HepG2 (cell line): ENCODE data around the gene ADIPOR1. TPM values are rescaled to one million over a fixed set of nuclear protein-coding genes. Genes with fewer than 3 reads are reported as not detected.

Experiments
- ATAC-seq: fragments of 200-7000 bp; cut with Tn5 transposase; 3 replicates; pipeline ENCODE4 v1.9.1; 2020; ENCODE audit warnings: mild to moderate bottlenecking, moderate library complexity
- BruUV-seq: library from RNA; stranded (reverse); fragments of 400-500 nt; replicated peaks from 2 replicates; lab custom pipeline; 2021; lab: Mats Ljungman, UMichigan
- CTCF ChIA-PET: fragments of 300-600 bp; formaldehyde crosslinking; extraction: SDS; loops from one replicate; lab custom pipeline; 2021; ENCODE audit warnings: low total read pairs, inconsistent platforms, low intra/inter-chr PET ratio; lab: Yijun Ruan, JAX
- POLR2A ChIA-PET: fragments of 350-600 bp; sonication (Branson Sonifier 250); formaldehyde crosslinking; loops from one replicate; lab custom pipeline; 2020; ENCODE audit warnings: antibody characterized with exemption, inconsistent platforms; lab: Yijun Ruan, JAX
- DNase-seq: peaks from one replicate; pipeline ENCODE4 v3.0.0-alpha.2; 2015; ENCODE audit warnings: low spot score
- FAIRE-seq: peaks from 3 replicates; lab custom pipeline; 2011; peaks lifted over from hg19 to GRCh38; lab: Jason Lieb, UNC
- H2AFZ ChIP-seq: one replicate; pipeline ENCODE4 v1.6.1; 2011; ENCODE audit warnings: low read length, inconsistent platforms
- H3K27ac ChIP-seq: fragments of 300-600 bp; 3 replicates; pipeline ENCODE4 v1.8.0; 2011; ENCODE audit warnings: mixed run types, mild to moderate bottlenecking, mixed read lengths, low read length, inconsistent platforms; ENCODE audit not compliant: insufficient read depth; ENCODE audit errors: extremely low read length
- H3K27me3 ChIP-seq, 2 experiments: fragments of 200-600 bp in 1 of 2; 2 replicates in 1 of 2; 3 replicates in 1 of 2; pipeline versions ENCODE4 v1.6.0 to v1.8.0; 2011; ENCODE audit warnings: low read length in 2 of 2, mild to moderate bottlenecking in 2 of 2, moderate library complexity in 2 of 2, inconsistent platforms in 1 of 2; ENCODE audit not compliant: insufficient read depth in 2 of 2, control insufficient read depth in 1 of 2
- H3K36me3 ChIP-seq, 2 experiments: fragments of 200-600 bp in 1 of 2; replicated peaks in 1 of 2; 2 replicates in 1 of 2; 3 replicates in 1 of 2; pipeline versions ENCODE4 v1.5.1 to v1.8.0; 2011; ENCODE audit warnings: low read length in 2 of 2, inconsistent platforms in 1 of 2; ENCODE audit not compliant: insufficient read depth in 2 of 2, control insufficient read depth in 1 of 2
- H3K4me1 ChIP-seq: 2 replicates; pipeline ENCODE4 v1.5.1; 2012; ENCODE audit warnings: low read length, inconsistent platforms; ENCODE audit not compliant: insufficient read depth
- H3K4me2 ChIP-seq: 2 replicates; pipeline ENCODE4 v1.6.0; 2011; ENCODE audit warnings: low read depth, low read length, inconsistent platforms
- H3K4me3 ChIP-seq, 3 experiments: fragments of 200-600 bp in 1 of 3; sonication (generic), shearing (Covaris generic) in 1 of 3; replicated peaks in 1 of 3; 2 replicates each; pipeline ENCODE4 v1.5.1; 2011 to 2016; ENCODE audit warnings: low read length in 3 of 3, inconsistent platforms in 2 of 3, low read depth in 2 of 3, mild to moderate bottlenecking in 2 of 3, control low read depth in 1 of 3, mixed read lengths in 1 of 3; ENCODE audit not compliant: insufficient read depth in 1 of 3
- H3K79me2 ChIP-seq: one replicate; pipeline ENCODE4 v1.6.1; 2011; ENCODE audit warnings: low read length, inconsistent platforms; ENCODE audit not compliant: insufficient read depth
- H3K9ac ChIP-seq: 2 replicates; pipeline ENCODE4 v1.6.0; 2011; ENCODE audit warnings: mild to moderate bottlenecking, low read depth, low read length, inconsistent platforms; ENCODE audit not compliant: insufficient read depth
- H3K9me3 ChIP-seq: 2 replicates; pipeline ENCODE4 v1.5.1; 2012; ENCODE audit warnings: mild to moderate bottlenecking, low read length
- H4K20me1 ChIP-seq: 2 replicates; pipeline ENCODE4 v1.6.0; 2011; ENCODE audit warnings: inconsistent platforms, mild to moderate bottlenecking, low read length, moderate library complexity; ENCODE audit not compliant: insufficient read depth
- HNF4G ChIP-seq, 2 experiments: sonication (generic) in 1 of 2; formaldehyde crosslinking in 1 of 2; IDR thresholded peaks; 2 replicates each; pipeline versions ENCODE4 v1.4.0 to v1.6.1; 2011 to 2020; ENCODE audit warnings: borderline replicate concordance in 2 of 2, low read depth in 2 of 2, mild to moderate bottlenecking in 2 of 2, low read length in 1 of 2, missing genetic modification reagents in 1 of 2, moderate library complexity in 1 of 2
- HNRNPK ChIP-seq: fragments of 200-400 bp; formaldehyde crosslinking; IDR thresholded peaks from 2 replicates; pipeline ENCODE4 v1.6.1; 2018; ENCODE audit warnings: low read length, low read depth, moderate library complexity, mild to moderate bottlenecking; ENCODE audit not compliant: poor library complexity, severe bottlenecking
- PRDM15 ChIP-seq: sonication (generic); formaldehyde crosslinking; IDR thresholded peaks from 2 replicates; pipeline ENCODE4 v1.4.0; 2020; ENCODE audit warnings: missing genetic modification reagents
- ZNF280B ChIP-seq: sonication (generic); formaldehyde crosslinking; IDR thresholded peaks from 2 replicates; pipeline ENCODE4 v1.5.0; 2020; ENCODE audit warnings: missing genetic modification reagents, mild to moderate bottlenecking, borderline replicate concordance
- WGBS: methylation state at CpG from one replicate; pipeline ENCODE4 v1.1.6; 2017; ENCODE audit warnings: low lambda C conversion rate; 5-methylcytosine and 5-hydroxymethylcytosine counted together
- in situ Hi-C: cut with HindIII; loops from 2 replicates; pipeline ENCODE4 v1.10.0; 2017; ENCODE audit warnings: low pct_unique_long_range_greater_than_20kb; ENCODE audit not compliant: extremely low pct_ligation_motif_present
- intact Hi-C: fragments of 100-400 bp; cut with micrococcal nuclease; formaldehyde crosslinking; loops from one replicate; pipeline ENCODE4 v1.10.0; 2022; ENCODE audit not compliant: unreplicated experiment
- polyA plus RNA-seq, 8 experiments: library from polyadenylated mRNA; depleted of rRNA in 3 of 8; stranded (reverse) in 7 of 8; unstranded in 1 of 8; fragments of >200 nt; fragmentation: Illumina TruSeq in 4 of 8; extraction: Trizol in 4 of 8; gene quantifications; 2 replicates each; pipeline versions ENCODE4 v1.2.1 to v1.2.3, GENCODE V29; 2011 to 2016; ENCODE audit warnings: low read depth in 4 of 8, missing spikeins in 1 of 8, mixed read lengths in 1 of 8; ENCODE audit not compliant: insufficient read depth in 1 of 8
- total RNA-seq, 5 experiments: library from RNA; depleted of rRNA; stranded (reverse); fragments of >200 nt; fragmentation: Illumina TruSeq; extraction: Trizol; gene quantifications; 2 replicates each; pipeline ENCODE4 v1.2.3, GENCODE V29; 2016; ENCODE audit warnings: low read depth in 1 of 5

Gene ADIPOR1
- total and polyA plus RNA-seq, 2 of the 13 experiments (the other 11 are each of a cell fraction or from before 2014, with no cell fraction given), result 60.0 to 141 TPM

GRCh38 chr1:202932476-202932875 lies 25.6 kb downstream of the ADIPOR1 start:
- TF ChIP-seq ZNF280B (CRISPR knock-in tag), result no peak
- TF ChIP-seq PRDM15 (CRISPR knock-in tag), result no peak
- no peak for TF ChIP-seq HNF4G (IDR thresholded peaks at IDR 0.05; ENCODE audit: borderline replicate concordance, low read depth, low read length)
- no peak for TF ChIP-seq HNF4G (CRISPR knock-in tag; IDR thresholded peaks at IDR 0.05; ENCODE audit: borderline replicate concordance, low read depth)
- no peak for TF ChIP-seq HNRNPK
- TF ChIP-seq, all 625 proteins: peak for 0
- DNase-seq (no peak), FAIRE-seq (no peak), ATAC-seq (no peak)
- no peak overlapping the region for H3K27ac ChIP-seq
- ChIA-PET POLR2A (no interaction called here), CTCF (no interaction called here)
- H3K27me3 ChIP-seq, result no peaks in the 10 kb centered on the region; a peak in 1 of 5 replicates
- no peaks in the 10 kb centered on the region for H3K36me3 ChIP-seq
- no peak overlapping the region for H3K4me2 ChIP-seq
- no TSS peak for BruUV-seq
- 2% methylated on average over 2 of the region's 2 CpGs for WGBS
- H4K20me1 ChIP-seq, result no peaks in the 10 kb centered on the region
- H3K9me3 ChIP-seq, result no peaks in the 10 kb centered on the region
- intact Hi-C loops, result no loop called here
- H3K9ac ChIP-seq, result no peak overlapping the region
- H3K4me1 ChIP-seq, result no peaks in the 10 kb centered on the region
- H3K4me3 ChIP-seq, result no peak overlapping the region
- H3K79me2 ChIP-seq, result no peaks in the 10 kb centered on the region
- H2AFZ ChIP-seq, result no peak overlapping the region
- in situ Hi-C loops, result no loop called here
